ENCODE data around the gene NMT1.

NMT1 gene

GRCh38 chr17:45098081-45098868 lies 37.2 kb downstream of the NMT1 start:
- Histone ChIP-seq H3K27ac (ENCODE audit: low read length) (no peak overlapping the region), H4K20me1 (ENCODE audit: insufficient read depth, low read length) (no peaks in the 10 kb centered on the region), H3K4me2 (ENCODE audit: low read depth, low read length) (no peak overlapping the region), H3K36me3 (replicated peaks; ENCODE audit: insufficient read depth, low read length) (peaks cover 14% of the 10 kb centered on the region), H3K9me2 (replicated peaks; ENCODE audit: insufficient read depth, low read length) (no peaks in the 10 kb centered on the region), H3K79me2 (ENCODE audit: low read length) (peaks cover 3% of the 10 kb centered on the region; the same call in 1 of the 2 replicates), H3K27me3 (replicated peaks; ENCODE audit: insufficient read depth, low read length) (no peaks in the 10 kb centered on the region), H3F3A (ENCODE audit: insufficient read depth, low read length) (no peaks in the 10 kb centered on the region), H3K9ac (ENCODE audit: low read length) (no peak overlapping the region), H3K4me1 (ENCODE audit: low read length) (no peaks in the 10 kb centered on the region), H3K4me3 (ENCODE audit: low read length) (no peak overlapping the region), H3K9me3 (replicated peaks; ENCODE audit: insufficient read depth, low read length) (no peaks in the 10 kb centered on the region), H2AFZ (ENCODE audit: low read length) (no peak overlapping the region)
- no peak for DNase-seq
- TF ChIP-seq EZH2 (optimal IDR thresholded peaks at IDR 0.05; ENCODE audit: low read depth, low read length) (no peak), EZH2phosphoT487 (IDR thresholded peaks at IDR 0.05; ENCODE audit: low read length) (no peak)
- TF ChIP-seq, protein P1, sequence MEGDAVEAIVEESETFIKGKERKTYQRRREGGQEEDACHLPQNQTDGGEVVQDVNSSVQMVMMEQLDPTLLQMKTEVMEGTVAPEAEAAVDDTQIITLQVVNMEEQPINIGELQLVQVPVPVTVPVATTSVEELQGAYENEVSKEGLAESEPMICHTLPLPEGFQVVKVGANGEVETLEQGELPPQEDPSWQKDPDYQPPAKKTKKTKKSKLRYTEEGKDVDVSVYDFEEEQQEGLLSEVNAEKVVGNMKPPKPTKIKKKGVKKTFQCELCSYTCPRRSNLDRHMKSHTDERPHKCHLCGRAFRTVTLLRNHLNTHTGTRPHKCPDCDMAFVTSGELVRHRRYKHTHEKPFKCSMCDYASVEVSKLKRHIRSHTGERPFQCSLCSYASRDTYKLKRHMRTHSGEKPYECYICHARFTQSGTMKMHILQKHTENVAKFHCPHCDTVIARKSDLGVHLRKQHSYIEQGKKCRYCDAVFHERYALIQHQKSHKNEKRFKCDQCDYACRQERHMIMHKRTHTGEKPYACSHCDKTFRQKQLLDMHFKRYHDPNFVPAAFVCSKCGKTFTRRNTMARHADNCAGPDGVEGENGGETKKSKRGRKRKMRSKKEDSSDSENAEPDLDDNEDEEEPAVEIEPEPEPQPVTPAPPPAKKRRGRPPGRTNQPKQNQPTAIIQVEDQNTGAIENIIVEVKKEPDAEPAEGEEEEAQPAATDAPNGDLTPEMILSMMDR (IDR thresholded peaks at IDR 0.05; ENCODE audit: low read length) = no peak

GRCh38 chr17:45098869-45099616 lies 37.9 kb downstream of the NMT1 start:
- peak; percentile 62 for DNase-seq
- Histone ChIP-seq H3K36me3 (replicated peaks; ENCODE audit: insufficient read depth, low read length) (peaks cover 19% of the 10 kb centered on the region), H2AFZ (ENCODE audit: low read length) (no peak overlapping the region), H3F3A (ENCODE audit: insufficient read depth, low read length) (no peaks in the 10 kb centered on the region), H3K4me3 (ENCODE audit: low read length) (no peak overlapping the region), H3K9me3 (replicated peaks; ENCODE audit: insufficient read depth, low read length) (no peaks in the 10 kb centered on the region), H3K4me1 (ENCODE audit: low read length) (no peaks in the 10 kb centered on the region), H3K27me3 (replicated peaks; ENCODE audit: insufficient read depth, low read length) (no peaks in the 10 kb centered on the region), H3K79me2 (ENCODE audit: low read length) (peaks cover 3% of the 10 kb centered on the region; the same call in 1 of the 2 replicates), H3K9ac (ENCODE audit: low read length) (no peak overlapping the region), H3K27ac (ENCODE audit: low read length) (no peak overlapping the region), H3K4me2 (ENCODE audit: low read depth, low read length) (no peak overlapping the region), H3K9me2 (replicated peaks; ENCODE audit: insufficient read depth, low read length) (no peaks in the 10 kb centered on the region), H4K20me1 (ENCODE audit: insufficient read depth, low read length) (no peaks in the 10 kb centered on the region)
- TF ChIP-seq EZH2phosphoT487 (IDR thresholded peaks at IDR 0.05; ENCODE audit: low read length) (no peak), EZH2 (optimal IDR thresholded peaks at IDR 0.05; ENCODE audit: low read depth, low read length) (no peak)
- TF ChIP-seq, protein P1 (IDR thresholded peaks at IDR 0.05; ENCODE audit: low read length) = peak; percentile 82

- TF ChIP-seq EZH2phosphoT487 (IDR thresholded peaks at IDR 0.05; ENCODE audit: low read length) (no peak), EZH2 (optimal IDR thresholded peaks at IDR 0.05; ENCODE audit: low read depth, low read length) (no peak)
- TF ChIP-seq, protein P1 (IDR thresholded peaks at IDR 0.05; ENCODE audit: low read length) = no peak
- H3F3A ChIP-seq (ENCODE audit: insufficient read depth, low read length) = no peaks in the 10 kb centered on the region
- no peaks in the 10 kb centered on the region for H3K27me3 ChIP-seq (replicated peaks; ENCODE audit: insufficient read depth, low read length)
- H3K27ac ChIP-seq (ENCODE audit: low read length) = no peak overlapping the region
- peaks cover 19% of the 10 kb centered on the region; the same call in 1 of the 2 replicates for H3K36me3 ChIP-seq (replicated peaks; ENCODE audit: insufficient read depth, low read length)
- H3K4me1 ChIP-seq (ENCODE audit: low read length) = no peaks in the 10 kb centered on the region
- H3K4me3 ChIP-seq (ENCODE audit: low read length) = no peak overlapping the region
- no peaks in the 10 kb centered on the region for H3K9me3 ChIP-seq (replicated peaks; ENCODE audit: insufficient read depth, low read length)
- no peak overlapping the region for H3K4me2 ChIP-seq (ENCODE audit: low read depth, low read length)
- peaks cover 3% of the 10 kb centered on the region; the same call in 1 of the 2 replicates for H3K79me2 ChIP-seq (ENCODE audit: low read length)
- H3K9ac ChIP-seq (ENCODE audit: low read length) = no peak overlapping the region
- H2AFZ ChIP-seq (ENCODE audit: low read length) = no peak overlapping the region
- no peak for DNase-seq
- no peaks in the 10 kb centered on the region for H4K20me1 ChIP-seq (ENCODE audit: insufficient read depth, low read length)
- H3K9me2 ChIP-seq (replicated peaks; ENCODE audit: insufficient read depth, low read length) = no peaks in the 10 kb centered on the region
Measured at GRCh38 chr17:45101546-45101882, 40.4 kb downstream of the NMT1 start.

Measured in MM.1S (cell line).